Testis (tissue), 2 donors: ENCODE measurements around the gene SF1.

Experiments
- CTCF ChIP-seq, 3 experiments: fragments of 450-650 bp in 2 of 3; fragments of 200-600 bp in 1 of 3; sonication (generic) in 1 of 3; IDR thresholded peaks; one replicate each; pipeline ENCODE4 v1.5.1; 2016 to 2019; ENCODE audit warnings: antibody characterized with exemption in 3 of 3, mild to moderate bottlenecking in 2 of 3, moderate library complexity in 1 of 3
- POLR2A ChIP-seq: fragments of 450-650 bp; IDR thresholded peaks from one replicate; pipeline ENCODE4 v1.6.1; 2017; ENCODE audit warnings: antibody characterized with exemption, mild to moderate bottlenecking, moderate library complexity

DNA sequence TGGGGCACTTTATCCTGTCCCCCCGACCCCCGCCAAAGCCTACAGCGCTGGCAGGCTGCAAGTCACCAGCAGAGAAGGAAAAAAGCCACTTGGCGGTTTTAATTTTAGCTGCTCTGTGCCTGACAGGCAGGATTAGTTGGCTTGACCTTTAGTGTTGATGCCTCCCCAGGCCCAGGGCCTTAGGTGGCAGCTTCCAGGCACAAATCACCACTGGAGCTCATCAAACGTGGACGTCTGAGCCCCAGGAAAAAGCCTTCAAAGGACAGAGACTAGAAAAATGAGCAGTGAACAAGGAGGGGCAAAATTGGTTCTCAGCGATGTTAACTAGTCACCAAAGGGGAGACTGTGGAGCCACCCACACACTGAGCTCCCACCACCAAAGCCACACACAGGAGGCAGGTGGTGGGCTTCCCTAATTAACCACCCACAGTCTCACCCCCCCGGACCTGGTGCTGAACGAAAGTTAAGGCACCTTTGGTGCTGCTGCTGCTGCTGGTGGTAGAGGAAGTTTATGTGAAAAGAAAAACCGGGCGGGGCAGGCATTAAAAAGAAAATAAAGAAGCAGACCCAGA, 14.2 kb downstream of the SF1 start:
- TF ChIP-seq CTCF (IDR thresholded peaks at IDR 0.05) (no peak), POLR2A (no peak)
